Activated T-cell treated with anti-CD3 and anti-CD28 coated beads, Interleukin-2, amount 50 U/mL, for 4 hours (primary cell): Measurements from ENCODE around the gene HAUS8. TPM values are rescaled to one million over a fixed set of nuclear protein-coding genes. Genes with fewer than 3 reads are reported as not detected.

Experiments used
- ATAC-seq, 2 donors: fragments of 200-7000 bp; cut with Tn5 transposase; one replicate each; pipeline ENCODE4 v1.10.0; 2021
- DNase-seq: peaks from one replicate; pipeline ENCODE4 v3.0.0-alpha.2; 2020
- H3K27me3 Mint-ChIP-seq: one replicate; pipeline ENCODE4 v1.8.0; 2021; ENCODE audit warnings: low read depth, mixed read lengths
- H3K36me3 Mint-ChIP-seq: one replicate; pipeline ENCODE4 v1.8.0; 2022; ENCODE audit warnings: mixed read lengths; ENCODE audit not compliant: insufficient read depth
- H3K4me1 Mint-ChIP-seq: one replicate; pipeline ENCODE4 v1.8.0; 2021; ENCODE audit warnings: low read depth, mixed read lengths
- H3K4me3 Mint-ChIP-seq: one replicate; pipeline ENCODE4 v1.8.0; 2021; ENCODE audit warnings: mild to moderate bottlenecking, moderate library complexity, mixed read lengths
- H3K9me3 Mint-ChIP-seq: one replicate; pipeline ENCODE4 v1.8.0; 2021; ENCODE audit warnings: mixed read lengths
- total RNA-seq, 3 donors: library from RNA; stranded (reverse); gene quantifications; one replicate each; pipeline ENCODE4 v1.2.1, GENCODE V29; 2021

The HAUS8 gene
- total RNA-seq, 3 donors from 2014 or later: 21.5 to 29.3 (median 28.3) TPM

- Mint-ChIP-seq H3K9me3 (no peaks in the 10 kb centered on the region), H3K36me3 (peaks cover 16% of the 10 kb centered on the region), H3K4me1 (peaks cover 57% of the 10 kb centered on the region), H3K27me3 (no peaks in the 10 kb centered on the region), H3K4me3 (peak overlapping the region; percentile 98)
- ATAC-seq: no peak
- DNase-seq: no peak
These were observed 618 bp downstream of the HAUS8 start for GRCh38 chr19:17074634-17075034.

- H3K4me3 Mint-ChIP-seq: peak overlapping the region; percentile 98
- H3K4me1 Mint-ChIP-seq: peaks cover 51% of the 10 kb centered on the region
- H3K27me3 Mint-ChIP-seq: no peaks in the 10 kb centered on the region
- H3K9me3 Mint-ChIP-seq: no peaks in the 10 kb centered on the region
- DNase-seq (no peak), ATAC-seq (no peak)
- H3K36me3 Mint-ChIP-seq: peaks cover 17% of the 10 kb centered on the region
These were observed 1.2 kb downstream of the HAUS8 start for GRCh38 chr19:17073869-17074633.

- Mint-ChIP-seq H3K36me3 (peaks cover 20% of the 10 kb centered on the region), H3K9me3 (no peaks in the 10 kb centered on the region), H3K27me3 (no peaks in the 10 kb centered on the region), H3K4me3 (no peak overlapping the region), H3K4me1 (peaks cover 32% of the 10 kb centered on the region)
- no peak for ATAC-seq
- no peak for DNase-seq
These were observed 4.3 kb downstream of the HAUS8 start for GRCh38 chr19:17070912-17071311.

- Mint-ChIP-seq H3K36me3 (peaks cover 20% of the 10 kb centered on the region), H3K27me3 (no peaks in the 10 kb centered on the region), H3K4me3 (no peak overlapping the region), H3K4me1 (peaks cover 32% of the 10 kb centered on the region), H3K9me3 (no peaks in the 10 kb centered on the region)
- ATAC-seq (no peak), DNase-seq (no peak)
These were observed 4.8 kb downstream of the HAUS8 start for GRCh38 chr19:17070421-17070820.

- ATAC-seq: no peak
- Mint-ChIP-seq H3K36me3 (peaks cover 22% of the 10 kb centered on the region), H3K4me1 (peaks cover 38% of the 10 kb centered on the region), H3K4me3 (no peak overlapping the region), H3K27me3 (no peaks in the 10 kb centered on the region), H3K9me3 (no peaks in the 10 kb centered on the region)
- DNase-seq: no peak
These were observed 6.1 kb downstream of the HAUS8 start for GRCh38 chr19:17069193-17069592.

GRCh38 chr19:17063428-17063827 is 11.8 kb downstream of the HAUS8 start:
- ATAC-seq (no peak), DNase-seq (no peak)
- no peaks in the 10 kb centered on the region for H3K27me3 Mint-ChIP-seq
- peaks cover 25% of the 10 kb centered on the region for H3K4me1 Mint-ChIP-seq
- no peaks in the 10 kb centered on the region for H3K9me3 Mint-ChIP-seq
- H3K36me3 Mint-ChIP-seq: peaks cover 31% of the 10 kb centered on the region
- no peak overlapping the region for H3K4me3 Mint-ChIP-seq

GRCh38 chr19:17061691-17062090 is 13.6 kb downstream of the HAUS8 start:
- H3K36me3 Mint-ChIP-seq: peaks cover 37% of the 10 kb centered on the region
- no peaks in the 10 kb centered on the region for H3K27me3 Mint-ChIP-seq
- no peak overlapping the region for H3K4me3 Mint-ChIP-seq
- H3K9me3 Mint-ChIP-seq: no peaks in the 10 kb centered on the region
- H3K4me1 Mint-ChIP-seq: peaks cover 19% of the 10 kb centered on the region
- DNase-seq (no peak), ATAC-seq (no peak)

GRCh38 chr19:17061205-17061604 is 14.0 kb downstream of the HAUS8 start:
- Mint-ChIP-seq H3K4me3 (no peak overlapping the region), H3K9me3 (no peaks in the 10 kb centered on the region), H3K4me1 (peaks cover 16% of the 10 kb centered on the region), H3K36me3 (peaks cover 35% of the 10 kb centered on the region), H3K27me3 (no peaks in the 10 kb centered on the region)
- DNase-seq (no peak), ATAC-seq (no peak)

GRCh38 chr19:17060802-17061201 is 14.4 kb downstream of the HAUS8 start:
- Mint-ChIP-seq H3K9me3 (no peaks in the 10 kb centered on the region), H3K4me3 (no peak overlapping the region), H3K27me3 (no peaks in the 10 kb centered on the region), H3K4me1 (peaks cover 16% of the 10 kb centered on the region), H3K36me3 (peaks cover 37% of the 10 kb centered on the region)
- ATAC-seq (no peak), DNase-seq (no peak)

GRCh38 chr19:17058236-17058635 is 17.0 kb downstream of the HAUS8 start:
- Mint-ChIP-seq H3K36me3 (peaks cover 35% of the 10 kb centered on the region), H3K27me3 (no peaks in the 10 kb centered on the region), H3K9me3 (no peaks in the 10 kb centered on the region), H3K4me3 (no peak overlapping the region), H3K4me1 (no peaks in the 10 kb centered on the region)
- no peak for ATAC-seq
- no peak for DNase-seq

- Mint-ChIP-seq H3K36me3 (peaks cover 38% of the 10 kb centered on the region), H3K27me3 (no peaks in the 10 kb centered on the region), H3K9me3 (no peaks in the 10 kb centered on the region), H3K4me1 (no peaks in the 10 kb centered on the region), H3K4me3 (no peak overlapping the region)
- no peak for DNase-seq
- no peak for ATAC-seq
These were observed 19.6 kb downstream of the HAUS8 start for GRCh38 chr19:17055636-17056035.

GRCh38 chr19:17054746-17055145 is 20.5 kb downstream of the HAUS8 start:
- H3K27me3 Mint-ChIP-seq: no peaks in the 10 kb centered on the region

GRCh38 chr19:17052439-17052838 is 22.8 kb downstream of the HAUS8 start:
- H3K4me3 Mint-ChIP-seq: no peak overlapping the region
- ATAC-seq (no peak), DNase-seq (no peak)
- peaks cover 17% of the 10 kb centered on the region for H3K36me3 Mint-ChIP-seq
- H3K4me1 Mint-ChIP-seq: no peaks in the 10 kb centered on the region
- H3K27me3 Mint-ChIP-seq: no peaks in the 10 kb centered on the region
- H3K9me3 Mint-ChIP-seq: no peaks in the 10 kb centered on the region

More at GRCh38 chr19:17054746-17055145, 20.5 kb downstream of the HAUS8 start:
- Mint-ChIP-seq H3K4me3 (no peak overlapping the region), H3K4me1 (no peaks in the 10 kb centered on the region), H3K36me3 (peaks cover 37% of the 10 kb centered on the region), H3K9me3 (no peaks in the 10 kb centered on the region)
- no peak for DNase-seq
- ATAC-seq: no peak

- ATAC-seq: no peak
- no peak overlapping the region for H3K4me3 Mint-ChIP-seq
- H3K27me3 Mint-ChIP-seq: no peaks in the 10 kb centered on the region
- DNase-seq: no peak
- no peaks in the 10 kb centered on the region for H3K9me3 Mint-ChIP-seq
- peaks cover 13% of the 10 kb centered on the region for H3K36me3 Mint-ChIP-seq
- H3K4me1 Mint-ChIP-seq: no peaks in the 10 kb centered on the region
These were observed 25.5 kb downstream of the HAUS8 start for GRCh38 chr19:17049711-17050280.

- peaks cover 13% of the 10 kb centered on the region for H3K36me3 Mint-ChIP-seq
- no peaks in the 10 kb centered on the region for H3K9me3 Mint-ChIP-seq
- no peaks in the 10 kb centered on the region for H3K4me1 Mint-ChIP-seq
- no peak for DNase-seq
- no peak for ATAC-seq
- H3K27me3 Mint-ChIP-seq: no peaks in the 10 kb centered on the region
- no peak overlapping the region for H3K4me3 Mint-ChIP-seq
These were observed 26.3 kb downstream of the HAUS8 start for GRCh38 chr19:17048885-17049453.
